Medulla oblongata (tissue), 1 donor: Measurements from ENCODE around the gene ATOH8.

Experiments
- DNase-seq: peaks from one replicate; pipeline ENCODE4 v3.0.0-alpha.2; 2015; ENCODE audit errors: extremely low spot score

ATOH8 gene

DNA sequence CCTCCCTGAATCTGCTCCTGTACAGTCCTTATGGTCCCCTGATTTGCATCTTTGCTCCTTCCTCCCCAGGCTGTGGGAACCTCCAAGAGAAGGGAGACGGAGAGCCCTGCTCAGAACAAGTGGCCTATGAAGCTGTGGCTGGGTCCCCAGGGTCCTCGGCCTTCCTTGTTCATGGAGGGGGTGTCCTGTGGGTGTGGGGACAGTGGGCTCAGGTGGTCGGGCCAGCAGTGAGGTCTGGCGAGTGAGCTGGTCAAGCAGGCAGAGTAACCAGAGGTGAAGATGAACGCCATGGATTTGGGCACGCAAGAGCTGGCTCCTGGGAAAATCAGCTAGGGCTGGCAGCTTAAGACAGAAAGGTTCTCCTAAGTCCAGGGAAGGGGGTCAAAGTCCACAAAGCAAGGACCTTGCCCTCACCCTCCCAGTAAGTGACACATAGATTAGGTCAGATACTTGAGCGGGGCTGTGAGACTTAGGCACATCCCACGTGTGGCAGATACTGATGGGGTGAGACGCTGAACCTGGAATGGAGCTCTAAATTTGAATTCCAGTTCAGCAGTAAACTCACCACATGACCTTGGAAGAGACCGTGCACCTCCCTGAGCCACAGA lies 34.8 kb upstream of the ATOH8 start:
- DNase-seq, result no peak

GRCh38 chr2:85719609-85720240 lies 34.1 kb upstream of the ATOH8 start:
- no peak for DNase-seq

DNA sequence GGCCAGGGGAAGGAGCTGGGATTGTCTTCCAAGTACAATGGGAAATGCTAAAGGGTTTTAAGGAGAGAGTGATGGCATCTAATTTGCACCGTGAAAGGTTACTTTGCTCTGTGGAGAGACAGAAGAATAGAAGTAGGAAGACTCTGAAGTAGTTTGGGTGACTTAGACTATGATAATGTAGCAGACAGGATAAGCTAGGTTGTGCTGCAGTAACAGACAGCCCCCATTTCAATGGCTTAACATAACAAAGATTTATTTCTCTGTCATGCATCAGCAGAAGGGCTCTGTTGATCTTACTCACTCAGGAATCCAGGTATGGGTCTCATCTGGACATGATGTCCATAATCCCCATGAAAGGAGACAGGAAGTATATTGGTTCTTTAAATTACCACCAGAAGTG lies 33.3 kb upstream of the ATOH8 start:
- no peak for DNase-seq

GRCh38 chr2:85721641-85722040 lies 32.1 kb upstream of the ATOH8 start:
- DNase-seq, result no peak

DNA sequence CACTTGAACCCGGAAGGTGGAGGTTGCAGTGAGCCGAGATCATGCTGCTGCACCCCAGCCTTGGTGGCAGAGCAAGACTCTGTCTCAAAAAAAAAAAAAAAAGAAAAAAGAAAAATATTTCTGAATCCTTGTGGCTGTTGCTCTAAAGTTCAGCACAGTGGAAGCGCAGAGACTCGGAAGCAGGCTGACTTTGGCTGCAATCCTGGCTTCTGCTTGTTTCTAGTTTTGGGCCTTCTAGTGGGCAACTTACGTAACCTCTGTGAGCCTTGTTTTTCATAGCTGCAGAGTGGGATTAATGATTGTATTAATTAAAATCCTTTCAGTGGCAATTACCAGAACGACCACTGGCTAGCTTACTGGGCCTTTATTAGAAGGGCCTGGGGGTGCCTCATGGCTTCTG lies 31.3 kb upstream of the ATOH8 start:
- no peak for DNase-seq

DNA sequence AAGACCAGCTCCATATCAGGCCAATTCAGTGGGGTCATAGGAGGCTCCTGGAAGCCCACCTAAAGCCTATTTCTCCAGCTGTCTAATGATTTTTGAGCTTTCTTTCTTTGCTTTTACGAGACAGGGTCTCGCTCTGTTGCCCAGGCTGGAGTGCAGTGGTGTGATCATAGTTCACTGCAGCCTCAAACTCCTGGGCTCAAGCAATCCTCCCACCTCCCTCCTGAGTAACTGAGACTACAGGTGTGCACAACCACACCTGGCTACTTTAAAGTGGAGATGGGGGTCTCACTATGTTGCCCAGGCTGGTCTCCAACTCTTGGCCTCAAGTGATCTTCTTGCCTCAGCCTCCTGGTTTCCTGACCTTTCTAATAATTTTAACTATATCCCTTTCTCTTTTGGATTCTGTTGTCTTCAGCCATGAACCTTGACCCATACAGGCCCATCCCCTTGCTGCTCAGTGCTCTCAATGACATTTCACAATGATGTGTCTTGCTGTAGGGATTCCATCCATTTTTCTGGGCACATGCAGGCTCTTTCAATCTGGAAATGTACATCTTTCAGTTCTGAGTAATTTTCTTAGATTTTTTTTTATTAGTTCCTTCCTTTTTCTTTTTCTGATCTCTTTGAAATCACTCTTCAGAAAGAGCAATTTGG lies 30.0 kb upstream of the ATOH8 start:
- no peak for DNase-seq

- no peak for DNase-seq
Observed at GRCh38 chr2:85724731-85725181, 29.0 kb upstream of the ATOH8 start.

- no peak for DNase-seq
Observed at GRCh38 chr2:85725451-85725850, 28.3 kb upstream of the ATOH8 start.

DNA sequence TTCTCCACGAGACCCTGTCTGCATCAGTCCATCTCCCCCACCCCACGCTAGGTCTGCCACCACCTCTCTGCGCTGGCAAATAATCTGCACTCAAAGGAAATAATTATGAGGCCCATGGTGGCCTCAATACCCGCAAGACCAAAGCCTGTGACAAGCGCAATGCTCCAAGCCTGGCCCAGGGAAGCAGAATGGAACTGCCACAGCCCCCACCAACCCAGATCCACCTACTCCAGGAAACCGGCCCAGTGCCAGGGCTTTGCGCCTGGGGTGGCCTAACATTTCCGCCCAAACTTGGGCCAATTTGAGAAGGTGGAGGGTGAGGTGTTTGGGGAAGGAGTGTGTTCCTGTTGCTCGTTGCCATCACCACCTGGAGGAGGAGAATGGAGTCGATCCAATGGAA lies 26.0 kb upstream of the ATOH8 start:
- DNase-seq, result no peak

DNA sequence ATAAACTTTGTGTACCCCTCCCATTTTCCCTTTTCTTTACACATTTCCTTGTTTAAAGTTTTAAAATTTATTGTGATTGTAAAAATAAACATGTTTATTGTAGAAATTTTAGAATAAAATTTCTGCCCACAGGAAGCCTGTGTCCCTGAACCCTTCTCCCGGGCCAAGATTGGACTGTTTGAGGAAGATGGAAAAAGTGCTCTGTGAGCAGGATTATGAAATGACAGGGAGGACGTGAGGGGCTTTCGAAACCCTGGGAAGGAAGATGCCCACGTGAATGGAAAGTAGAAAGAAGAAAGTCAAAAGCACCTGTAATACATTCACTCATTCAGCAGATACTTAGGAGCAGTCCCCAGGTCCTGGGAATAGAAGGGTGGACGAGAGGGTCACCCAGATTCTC lies 25.4 kb upstream of the ATOH8 start:
- DNase-seq, result no peak

- peak; percentile 91 for DNase-seq
Observed at GRCh38 chr2:85728883-85729824, 24.6 kb upstream of the ATOH8 start.

GRCh38 chr2:85729825-85730510 lies 23.8 kb upstream of the ATOH8 start:
- DNase-seq, result no peak

DNA sequence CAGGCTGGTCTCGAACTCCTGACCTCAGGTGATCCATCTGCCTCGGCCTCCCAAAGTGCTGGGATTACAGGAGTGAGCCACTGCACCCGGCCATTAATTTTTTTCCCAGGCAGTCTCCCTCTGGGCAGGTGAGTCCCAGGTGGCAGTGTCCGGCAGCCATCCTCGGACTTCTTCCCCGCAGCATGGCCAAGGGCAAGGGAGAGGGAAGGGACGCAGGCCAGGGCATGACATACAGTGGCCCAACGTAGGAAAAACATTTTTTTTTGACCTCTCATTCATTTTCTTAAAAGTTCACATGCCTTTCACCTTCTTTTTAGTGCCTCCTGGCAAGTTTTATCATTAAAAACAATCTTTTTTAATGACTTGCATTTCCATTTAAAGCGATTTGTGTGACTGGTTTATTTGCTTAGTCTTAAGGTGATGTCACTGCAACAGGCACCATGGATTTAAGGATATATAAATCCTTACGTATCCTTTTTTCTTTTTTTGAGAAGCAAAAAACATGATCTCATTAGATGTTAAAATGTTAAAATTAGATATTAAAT lies 23.0 kb upstream of the ATOH8 start:
- no peak for DNase-seq

DNA sequence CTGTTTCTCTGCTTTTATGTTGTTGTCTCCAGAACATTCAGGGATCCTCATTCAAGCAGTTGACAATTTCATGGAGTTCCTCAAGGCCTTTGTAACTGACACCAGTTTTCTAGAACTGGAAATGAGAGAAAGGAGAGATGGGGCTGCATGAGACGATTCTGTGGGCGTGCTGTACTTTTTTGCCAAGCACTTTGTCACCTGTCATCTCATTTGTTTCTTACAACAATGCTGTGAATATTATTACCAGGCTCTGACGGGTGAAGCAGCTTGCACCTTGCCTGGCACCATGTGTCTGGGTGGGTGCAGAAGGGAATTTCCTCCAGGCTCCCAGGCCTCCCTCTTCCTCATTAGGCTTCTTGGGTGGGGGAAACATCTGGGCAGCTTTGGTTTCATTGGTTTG lies 22.2 kb upstream of the ATOH8 start:
- no peak for DNase-seq

DNA sequence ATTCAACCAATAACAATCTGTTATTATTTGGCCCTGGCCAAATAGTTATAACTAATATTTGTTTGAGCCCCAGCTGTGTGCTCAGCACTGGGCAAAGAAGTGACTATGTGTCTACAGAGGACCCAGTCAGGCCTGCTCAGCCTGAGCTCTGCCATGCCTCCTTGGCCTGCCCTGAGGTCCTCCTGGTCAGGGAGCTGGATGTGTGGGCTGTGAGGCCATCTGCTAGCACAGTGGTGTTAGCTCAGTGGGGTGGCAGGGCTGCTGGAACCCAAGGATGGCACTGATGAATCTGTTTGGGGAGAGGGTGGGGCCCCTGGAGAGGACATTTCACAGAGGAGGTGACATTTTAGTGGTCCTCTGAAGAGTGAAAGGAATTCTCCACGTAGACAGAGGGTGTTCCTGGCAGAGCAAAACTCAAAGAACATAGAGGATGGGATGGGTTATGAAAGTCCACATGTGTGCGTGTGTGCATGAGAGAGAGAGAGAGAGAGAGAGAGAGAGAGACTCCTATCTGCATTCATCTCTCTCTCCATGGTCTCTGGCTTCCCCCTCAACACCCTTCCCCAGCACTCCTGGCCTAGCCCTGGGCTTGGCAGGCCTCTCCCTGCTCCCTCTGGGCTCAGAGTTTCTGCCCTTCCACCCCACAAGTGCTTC lies 21.2 kb upstream of the ATOH8 start:
- no peak for DNase-seq

DNA sequence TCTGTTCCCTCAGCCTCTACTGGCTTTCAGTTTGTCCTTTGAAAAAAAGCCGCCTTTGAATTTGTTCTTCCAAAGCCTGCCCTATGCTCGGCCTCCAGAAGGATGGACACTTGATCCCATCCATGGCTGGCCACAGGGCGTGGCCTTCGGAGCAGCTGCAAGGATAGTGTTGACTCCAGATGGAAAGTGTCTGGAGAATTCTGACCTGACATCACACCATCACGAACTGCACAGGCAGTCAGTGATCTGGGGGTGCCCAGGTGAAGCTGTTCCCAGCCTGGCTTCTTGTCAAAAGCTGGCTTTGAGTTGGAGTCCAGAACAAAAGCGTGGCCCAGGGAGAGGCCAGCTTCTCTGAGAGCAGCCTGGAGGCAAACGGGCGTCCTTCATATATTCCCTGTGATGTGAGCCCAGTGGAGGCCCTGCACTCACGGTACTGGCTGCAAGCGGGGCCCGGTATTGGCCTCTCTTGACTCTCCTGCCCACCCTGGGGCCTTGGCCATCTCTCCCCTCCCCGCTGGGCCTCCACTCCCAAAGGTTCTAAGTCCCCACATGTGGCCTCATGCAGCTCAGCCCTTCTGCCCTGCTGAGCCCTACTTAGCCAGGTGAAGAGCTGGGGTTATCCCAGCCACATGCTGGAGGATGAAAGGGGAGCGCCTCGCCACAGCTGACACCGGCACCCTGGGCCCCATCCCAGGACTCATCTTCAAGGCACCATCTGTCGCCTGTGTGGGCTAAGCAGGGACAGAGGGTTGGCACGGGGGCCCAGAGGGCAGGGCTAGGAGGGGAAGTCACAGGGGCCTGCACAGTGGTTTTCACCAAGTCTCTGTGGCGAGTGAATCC lies 20.4 kb upstream of the ATOH8 start:
- DNase-seq, result no peak

- peak; percentile 68 for DNase-seq
Observed at GRCh38 chr2:85734015-85734414, 19.8 kb upstream of the ATOH8 start.

DNA sequence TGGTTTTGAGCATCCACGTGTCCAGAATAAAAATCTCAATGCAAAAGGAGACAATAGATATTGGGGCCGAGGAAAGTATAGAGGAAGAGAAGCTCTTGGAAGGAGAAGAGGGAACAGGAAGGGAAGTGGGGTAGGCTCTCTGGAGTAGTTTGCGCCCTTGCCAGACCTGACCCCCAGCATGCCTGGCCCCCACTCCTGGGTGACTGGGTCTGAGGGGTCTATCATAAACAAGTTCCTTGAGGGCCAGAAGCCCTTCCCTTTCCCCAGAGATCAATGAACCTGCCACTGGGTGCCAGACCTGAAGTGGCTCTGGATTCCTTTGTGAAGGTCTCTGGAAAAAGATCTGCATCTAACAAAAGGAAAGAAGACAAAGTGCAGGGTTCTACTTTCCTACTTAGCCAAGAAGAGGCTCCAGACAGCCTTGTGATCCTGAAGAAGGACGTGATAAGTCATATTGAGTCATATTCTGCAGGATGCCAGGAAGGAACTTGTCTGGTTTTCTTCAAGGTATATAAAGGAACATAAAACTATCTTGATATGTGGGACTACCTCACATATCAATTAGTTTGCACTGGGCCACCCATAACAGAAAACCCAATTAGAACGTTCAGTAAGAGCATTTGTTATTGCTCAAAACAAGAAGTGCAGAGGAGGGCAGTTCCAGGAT lies 18.7 kb upstream of the ATOH8 start:
- no peak for DNase-seq

- no peak for DNase-seq
Observed at GRCh38 chr2:85735691-85736090, 18.1 kb upstream of the ATOH8 start.
